HepG2 (cell line): ENCODE data around the gene HEXIM1. TPM values are rescaled to one million over a fixed set of nuclear protein-coding genes. Genes with fewer than 3 reads are reported as not detected.

Experiments
- ARNT ChIP-seq: fragments of 450-650 bp; IDR thresholded peaks from 2 replicates; pipeline ENCODE4 v1.6.1; 2017
- CSRNP2 ChIP-seq: sonication (generic); formaldehyde crosslinking; conservative IDR thresholded peaks from 2 replicates; pipeline ENCODE4 v1.8.0; 2022; ENCODE audit warnings: low read depth, missing genetic modification reagents
- HNF1A ChIP-seq, 2 experiments: sonication (generic) in 1 of 2; formaldehyde crosslinking in 1 of 2; IDR thresholded peaks; 2 replicates each; pipeline versions ENCODE4 v1.4.0 to v1.6.1; 2016 to 2020; ENCODE audit warnings: borderline replicate concordance in 1 of 2, low read depth in 1 of 2, mild to moderate bottlenecking in 1 of 2, missing genetic modification reagents in 1 of 2
- HNRNPL ChIP-seq: fragments of 200-400 bp; formaldehyde crosslinking; IDR thresholded peaks from 2 replicates; pipeline ENCODE4 v1.6.1; 2017; ENCODE audit warnings: mild to moderate bottlenecking, low read depth, low read length
- HOXA7 ChIP-seq: sonication (generic); formaldehyde crosslinking; IDR thresholded peaks from 2 replicates; pipeline ENCODE4 v1.8.1; 2022; ENCODE audit warnings: mild to moderate bottlenecking, missing genetic modification reagents, moderate library complexity
- KLF13 ChIP-seq: sonication (generic); formaldehyde crosslinking; IDR thresholded peaks from 2 replicates; pipeline ENCODE4 v1.4.0; 2020; ENCODE audit warnings: mild to moderate bottlenecking, missing genetic modification reagents
- KLF6 ChIP-seq: IDR thresholded peaks from 2 replicates; pipeline ENCODE4 v1.8.0; 2016; ENCODE audit warnings: missing biosample characterization, missing genetic modification reagents
- MATR3 ChIP-seq: sonication (generic); formaldehyde crosslinking; IDR thresholded peaks from 2 replicates; pipeline ENCODE4 v1.4.0; 2020; ENCODE audit warnings: missing genetic modification reagents
- SKI ChIP-seq: fragments of 450-650 bp; IDR thresholded peaks from one replicate; pipeline ENCODE4 v1.6.1; 2018; ENCODE audit warnings: mild to moderate bottlenecking; ENCODE audit not compliant: partially characterized antibody
- SMAD3 ChIP-seq: sonication (generic); formaldehyde crosslinking; IDR thresholded peaks from 2 replicates; pipeline ENCODE4 v1.4.0; 2020; ENCODE audit warnings: missing genetic modification reagents
- SNAPC4 ChIP-seq: sonication (generic); formaldehyde crosslinking; IDR thresholded peaks from 2 replicates; pipeline ENCODE4 v1.4.0; 2020; ENCODE audit warnings: mild to moderate bottlenecking, missing genetic modification reagents
- SRSF9 ChIP-seq: fragments of 200-400 bp; formaldehyde crosslinking; IDR thresholded peaks from 2 replicates; pipeline ENCODE4 v1.6.1; 2018; ENCODE audit warnings: borderline replicate concordance, mild to moderate bottlenecking, low read depth, low read length; ENCODE audit not compliant: insufficient read depth, poor library complexity, severe bottlenecking
- SRY ChIP-seq: sonication (generic); formaldehyde crosslinking; IDR thresholded peaks from 2 replicates; pipeline ENCODE4 v1.8.0; 2022; ENCODE audit warnings: mild to moderate bottlenecking, missing genetic modification reagents
- ZNF143 ChIP-seq: sonication (generic); formaldehyde crosslinking; IDR thresholded peaks from 2 replicates; pipeline ENCODE4 v1.4.0; 2020; ENCODE audit warnings: missing genetic modification reagents
- ZNF501 ChIP-seq: sonication (generic); formaldehyde crosslinking; IDR thresholded peaks from 2 replicates; pipeline ENCODE4 v1.5.1; 2020; ENCODE audit warnings: mild to moderate bottlenecking, moderate library complexity, missing genetic modification reagents
- ZNF691 ChIP-seq: sonication (generic); formaldehyde crosslinking; IDR thresholded peaks from 2 replicates; pipeline ENCODE4 v1.4.0; 2020; ENCODE audit warnings: missing genetic modification reagents, low read depth, mild to moderate bottlenecking, borderline replicate concordance
- ZSCAN22 ChIP-seq: sonication (generic); formaldehyde crosslinking; IDR thresholded peaks from 2 replicates; pipeline ENCODE4 v1.4.0; 2020; ENCODE audit warnings: mild to moderate bottlenecking, missing genetic modification reagents
- ZSCAN9 ChIP-seq: IDR thresholded peaks from 2 replicates; pipeline ENCODE4 v1.6.1; 2016; ENCODE audit warnings: borderline replicate concordance
- polyA plus RNA-seq, 8 experiments: library from polyadenylated mRNA; depleted of rRNA in 3 of 8; stranded (reverse) in 7 of 8; unstranded in 1 of 8; fragments of >200 nt; fragmentation: Illumina TruSeq in 4 of 8; extraction: Trizol in 4 of 8; gene quantifications; 2 replicates each; pipeline versions ENCODE4 v1.2.1 to v1.2.3, GENCODE V29; 2011 to 2016; ENCODE audit warnings: low read depth in 4 of 8, missing spikeins in 1 of 8, mixed read lengths in 1 of 8; ENCODE audit not compliant: insufficient read depth in 1 of 8
- total RNA-seq, 5 experiments: library from RNA; depleted of rRNA; stranded (reverse); fragments of >200 nt; fragmentation: Illumina TruSeq; extraction: Trizol; gene quantifications; 2 replicates each; pipeline ENCODE4 v1.2.3, GENCODE V29; 2016; ENCODE audit warnings: low read depth in 1 of 5

Gene HEXIM1
- total and polyA plus RNA-seq, 2 of the 13 experiments (the other 11 are each of a cell fraction or from before 2014, with no cell fraction given) = 10.5 to 16.6 TPM

- TF ChIP-seq MATR3 (CRISPR knock-in tag) (no peak), CSRNP2 (CRISPR knock-in tag) (no peak), KLF13 (CRISPR knock-in tag) (no peak), HOXA7 (CRISPR knock-in tag) (no peak), SRY (CRISPR knock-in tag) (no peak), HNF1A (IDR thresholded peaks at IDR 0.05; ENCODE audit: low read depth) (no peak; the same call in 1 of the 2 replicates), HNF1A (CRISPR knock-in tag; IDR thresholded peaks at IDR 0.05; ENCODE audit: borderline replicate concordance) (no peak; the same call in 1 of the 2 replicates), ZSCAN9 (CRISPR knock-in tag) (peak; percentile 74), KLF6 (CRISPR knock-in tag) (no peak), SRSF9 (no peak), ZNF501 (no peak; the same call in 1 of the 2 replicates), HNRNPL (no peak), ZSCAN22 (peak; percentile 35; the same call in 1 of the 2 replicates), SNAPC4 (no peak; the same call in 1 of the 2 replicates), ARNT (no peak), SMAD3 (CRISPR knock-in tag) (no peak; the same call in 1 of the 2 replicates), ZNF143 (no peak), ZNF691 (no peak; the same call in 1 of the 2 replicates), SKI (peak; percentile 70)
Measured at GRCh38 chr17:45147581-45148182, 593 bp upstream of the HEXIM1 start (continued).
